Measurements from ENCODE around the gene HK1.

DNA sequence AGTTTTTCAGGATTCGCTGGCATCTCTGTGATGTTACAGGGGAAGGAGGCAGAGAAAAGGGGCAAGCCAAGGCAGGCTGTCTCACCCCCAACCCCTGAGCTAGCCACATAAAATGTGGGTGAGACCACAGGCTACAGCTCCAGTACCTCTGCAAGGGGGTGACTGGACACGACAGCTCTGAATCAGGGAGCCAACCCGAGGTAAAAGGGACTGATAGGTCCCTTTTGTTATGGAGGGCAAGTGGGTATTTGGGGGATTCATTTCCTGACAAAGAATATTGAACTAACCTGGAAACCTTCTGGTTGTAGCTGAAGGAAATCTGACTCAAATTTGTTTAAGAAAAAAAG is 71.2 kb downstream of the HK1 start:
- TF ChIP-seq, protein P1, sequence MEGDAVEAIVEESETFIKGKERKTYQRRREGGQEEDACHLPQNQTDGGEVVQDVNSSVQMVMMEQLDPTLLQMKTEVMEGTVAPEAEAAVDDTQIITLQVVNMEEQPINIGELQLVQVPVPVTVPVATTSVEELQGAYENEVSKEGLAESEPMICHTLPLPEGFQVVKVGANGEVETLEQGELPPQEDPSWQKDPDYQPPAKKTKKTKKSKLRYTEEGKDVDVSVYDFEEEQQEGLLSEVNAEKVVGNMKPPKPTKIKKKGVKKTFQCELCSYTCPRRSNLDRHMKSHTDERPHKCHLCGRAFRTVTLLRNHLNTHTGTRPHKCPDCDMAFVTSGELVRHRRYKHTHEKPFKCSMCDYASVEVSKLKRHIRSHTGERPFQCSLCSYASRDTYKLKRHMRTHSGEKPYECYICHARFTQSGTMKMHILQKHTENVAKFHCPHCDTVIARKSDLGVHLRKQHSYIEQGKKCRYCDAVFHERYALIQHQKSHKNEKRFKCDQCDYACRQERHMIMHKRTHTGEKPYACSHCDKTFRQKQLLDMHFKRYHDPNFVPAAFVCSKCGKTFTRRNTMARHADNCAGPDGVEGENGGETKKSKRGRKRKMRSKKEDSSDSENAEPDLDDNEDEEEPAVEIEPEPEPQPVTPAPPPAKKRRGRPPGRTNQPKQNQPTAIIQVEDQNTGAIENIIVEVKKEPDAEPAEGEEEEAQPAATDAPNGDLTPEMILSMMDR (IDR thresholded peaks at IDR 0.05; ENCODE audit: insufficient read depth, low read depth, low read length), result no peak
- TF ChIP-seq EZH2 (IDR thresholded peaks at IDR 0.05; ENCODE audit: insufficient read depth, low read length), result no peak

Data from astrocyte (in vitro differentiated cells and primary cell).